Activated T-helper 2 cell treated with anti-CD3 and anti-CD28 coated beads, Interferon-gamma antibody, Interleukin-2, Interleukin-4, amounts not matched to agents 10 μg/mL and 5 μg/mL and 100 μg/mL, durations not matched to agents 14 hours and 24 hours and 36 hours (primary cell): ENCODE measurements around the gene UHRF1. TPM values are rescaled to one million over a fixed set of nuclear protein-coding genes. Genes with fewer than 3 reads are reported as not detected.
"Not testable (repeated sequence)": the region's sequence is repeated elsewhere in the genome, so short reads cannot be mapped to it uniquely, and the experiment has no call there.

Experiments used
- DNase-seq: peaks from one replicate; pipeline ENCODE4 v3.0.0; 2021; ENCODE audit warnings: low spot score
- H3K27ac Mint-ChIP-seq: one replicate; pipeline ENCODE4 v1.8.0; 2021; ENCODE audit warnings: mixed read lengths
- H3K27me3 Mint-ChIP-seq: one replicate; pipeline ENCODE4 v1.8.0; 2021; ENCODE audit warnings: low read depth, mixed read lengths
- H3K36me3 Mint-ChIP-seq: one replicate; pipeline ENCODE4 v1.8.0; 2021; ENCODE audit warnings: low read depth, mixed read lengths
- H3K4me1 Mint-ChIP-seq: one replicate; pipeline ENCODE4 v1.8.0; 2021; ENCODE audit warnings: low read depth, mixed read lengths
- H3K4me3 Mint-ChIP-seq: one replicate; pipeline ENCODE4 v1.8.0; 2021; ENCODE audit warnings: low read depth, mild to moderate bottlenecking, moderate library complexity, mixed read lengths
- H3K9me3 Mint-ChIP-seq: one replicate; pipeline ENCODE4 v1.8.0; 2021; ENCODE audit warnings: mixed read lengths
- intact Hi-C: fragments of 100-400 bp; cut with micrococcal nuclease; formaldehyde crosslinking; loops from one replicate; pipeline ENCODE4 v1.15.1; 2023
- total RNA-seq: library from RNA; stranded (reverse); gene quantifications from 2 replicates; pipeline ENCODE4 v1.2.3, GENCODE V29; 2022

UHRF1 gene
- total RNA-seq, 1 donor from 2014 or later = 138 TPM

DNA sequence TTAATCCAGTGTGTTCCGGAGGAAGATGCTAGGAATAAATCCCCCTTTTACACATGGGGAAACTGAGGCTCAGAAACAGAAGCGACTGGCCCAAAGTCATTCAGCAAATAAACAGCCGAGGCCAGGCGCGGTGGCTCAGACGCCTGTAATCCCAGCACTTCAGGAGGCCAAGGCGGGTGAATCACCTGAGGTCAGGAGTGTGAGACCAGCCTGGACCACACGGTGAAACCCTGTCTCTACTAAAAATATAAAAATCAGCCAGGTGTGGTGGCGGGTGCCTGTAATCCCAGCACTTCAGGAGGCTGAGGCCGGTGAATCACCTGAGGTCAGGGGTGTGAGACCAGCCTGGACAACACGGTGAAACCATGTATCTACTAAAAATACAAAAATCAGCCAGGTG is 30.3 kb upstream of the UHRF1 start:
- no peaks in the 10 kb centered on the region for H3K4me1 Mint-ChIP-seq
- intact Hi-C loops = no loop called here
- no peaks in the 10 kb centered on the region for H3K27me3 Mint-ChIP-seq
- H3K36me3 Mint-ChIP-seq = no peaks in the 10 kb centered on the region
- DNase-seq = no peak
- no peak overlapping the region for H3K27ac Mint-ChIP-seq
- no peaks in the 10 kb centered on the region for H3K9me3 Mint-ChIP-seq
- H3K4me3 Mint-ChIP-seq = no peak overlapping the region

GRCh38 chr19:4882874-4883273 is 26.4 kb upstream of the UHRF1 start:
- H3K27me3 Mint-ChIP-seq, H3K9me3 Mint-ChIP-seq, DNase-seq, H3K4me3 Mint-ChIP-seq, H3K36me3 Mint-ChIP-seq, H3K4me1 Mint-ChIP-seq, H3K27ac Mint-ChIP-seq, intact Hi-C loops: not testable (repeated sequence)

DNA sequence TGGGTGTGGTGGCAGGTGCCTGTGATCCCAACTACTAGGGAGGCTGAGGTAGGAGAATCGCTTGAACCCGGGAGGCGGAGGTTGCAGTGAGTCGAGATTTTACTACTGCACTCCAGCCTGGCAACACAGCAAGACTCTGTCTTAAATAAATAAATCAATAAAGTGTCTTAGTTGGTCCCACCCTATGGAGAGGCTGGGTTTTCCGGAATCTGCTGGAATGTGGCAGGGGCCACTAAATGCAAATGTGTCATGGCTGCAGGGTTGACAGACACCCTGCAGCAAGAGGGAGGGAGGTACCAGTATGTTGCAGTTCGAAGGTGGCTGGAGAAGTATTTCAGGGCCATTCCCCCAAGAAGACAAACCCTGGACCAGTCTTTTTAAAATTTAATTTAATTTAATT is 24.3 kb upstream of the UHRF1 start:
- H3K27me3 Mint-ChIP-seq, H3K4me3 Mint-ChIP-seq, DNase-seq, H3K4me1 Mint-ChIP-seq, H3K9me3 Mint-ChIP-seq, H3K36me3 Mint-ChIP-seq, H3K27ac Mint-ChIP-seq, intact Hi-C loops: not testable (repeated sequence)

- H3K36me3 Mint-ChIP-seq, H3K4me1 Mint-ChIP-seq, H3K4me3 Mint-ChIP-seq, H3K27ac Mint-ChIP-seq, H3K9me3 Mint-ChIP-seq, intact Hi-C loops, DNase-seq, H3K27me3 Mint-ChIP-seq: not testable (repeated sequence)
Measured at GRCh38 chr19:4887803-4888202, 21.5 kb upstream of the UHRF1 start.

DNA sequence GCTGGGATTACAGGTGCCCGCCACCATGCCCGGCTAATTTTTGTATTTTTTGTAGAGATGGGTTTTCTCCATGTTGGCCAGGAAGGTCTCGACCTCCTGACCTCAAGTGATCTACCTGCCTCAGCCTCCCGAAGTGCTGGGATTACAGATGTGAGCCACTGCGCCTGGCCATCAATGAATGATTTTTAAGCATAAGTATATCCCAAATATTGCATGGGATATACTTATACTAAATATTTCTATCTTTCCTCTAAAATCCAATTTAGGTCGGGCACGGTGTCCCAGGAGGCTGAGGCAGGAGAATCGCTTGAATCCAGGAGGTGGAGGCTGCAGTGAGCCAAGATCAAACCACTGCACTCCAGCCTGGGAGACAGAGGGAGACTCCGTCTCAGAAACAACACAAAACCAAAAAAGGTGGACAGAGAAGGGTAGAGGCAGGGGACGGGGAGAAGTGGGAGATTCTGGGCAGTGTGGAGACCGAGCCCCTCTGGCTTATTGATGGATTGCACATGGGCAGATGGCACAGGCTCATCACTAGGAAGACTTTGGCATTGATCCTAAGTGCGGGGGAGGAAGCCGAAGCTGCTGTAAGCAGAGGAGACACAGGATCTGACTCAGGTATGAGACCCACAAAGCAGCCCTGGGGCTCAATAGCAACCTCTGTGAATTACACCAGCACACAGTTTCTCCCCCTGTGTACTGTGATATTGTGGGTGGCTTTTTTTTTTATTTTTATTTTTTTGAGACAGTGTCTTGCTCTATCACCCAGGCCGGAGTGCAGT is 20.1 kb upstream of the UHRF1 start:
- H3K36me3 Mint-ChIP-seq = no peaks in the 10 kb centered on the region
- no peaks in the 10 kb centered on the region for H3K4me1 Mint-ChIP-seq
- H3K27me3 Mint-ChIP-seq = no peaks in the 10 kb centered on the region
- no peak overlapping the region for H3K27ac Mint-ChIP-seq
- H3K4me3 Mint-ChIP-seq = no peak overlapping the region
- no peak for DNase-seq
- intact Hi-C loops = no loop called here
- no peaks in the 10 kb centered on the region for H3K9me3 Mint-ChIP-seq

DNA sequence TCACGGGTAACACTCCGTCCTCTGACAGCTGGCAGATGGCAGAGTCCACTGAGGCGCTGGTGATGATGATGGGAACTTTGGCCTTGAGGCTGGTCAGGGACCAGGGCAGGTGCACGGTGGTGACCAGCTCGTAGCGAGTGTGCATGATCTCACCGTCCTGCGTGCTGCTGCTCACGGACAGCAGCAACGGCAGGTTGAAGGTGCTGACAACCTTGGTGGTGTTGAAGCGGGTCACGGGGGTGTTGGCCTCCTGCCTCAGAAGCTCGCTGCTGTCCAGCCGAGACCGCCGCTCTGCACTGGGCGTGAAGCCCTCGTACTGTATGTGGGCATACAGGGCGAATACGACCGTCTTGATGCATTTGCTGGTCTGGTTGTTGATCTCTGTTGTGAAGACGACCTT is 18.2 kb upstream of the UHRF1 start:
- no peaks in the 10 kb centered on the region for H3K27me3 Mint-ChIP-seq
- no peak for DNase-seq
- no peak overlapping the region for H3K4me3 Mint-ChIP-seq
- H3K27ac Mint-ChIP-seq = no peak overlapping the region
- no peaks in the 10 kb centered on the region for H3K4me1 Mint-ChIP-seq
- no peaks in the 10 kb centered on the region for H3K36me3 Mint-ChIP-seq
- intact Hi-C loops = no loop called here
- H3K9me3 Mint-ChIP-seq = no peaks in the 10 kb centered on the region

GRCh38 chr19:4892962-4893361 is 16.3 kb upstream of the UHRF1 start:
- H3K27me3 Mint-ChIP-seq, H3K36me3 Mint-ChIP-seq, intact Hi-C loops, DNase-seq, H3K4me1 Mint-ChIP-seq, H3K27ac Mint-ChIP-seq, H3K9me3 Mint-ChIP-seq, H3K4me3 Mint-ChIP-seq: not testable (repeated sequence)

DNA sequence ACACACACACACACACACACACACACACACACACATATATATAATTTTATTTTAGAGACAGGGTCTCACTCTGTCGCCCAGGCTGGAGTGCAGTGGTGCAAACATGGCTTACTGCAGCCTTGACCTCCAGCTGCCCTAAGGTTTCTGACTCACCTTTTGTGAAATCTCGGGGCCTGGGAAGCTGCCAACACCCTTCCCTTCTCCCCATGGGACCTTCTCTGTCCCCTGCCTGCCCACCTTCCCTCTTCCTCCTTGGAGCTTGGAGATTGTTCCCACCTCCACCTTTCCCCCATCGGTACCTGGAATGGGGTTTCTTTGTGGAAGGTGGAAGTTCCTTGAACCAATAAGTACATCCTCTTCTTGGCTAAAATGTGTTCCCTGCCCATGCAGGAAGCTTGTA is 12.9 kb upstream of the UHRF1 start:
- H3K27me3 Mint-ChIP-seq = no peaks in the 10 kb centered on the region
- H3K27ac Mint-ChIP-seq = no peak overlapping the region
- no peaks in the 10 kb centered on the region for H3K4me1 Mint-ChIP-seq
- intact Hi-C loops = no loop called here
- no peaks in the 10 kb centered on the region for H3K36me3 Mint-ChIP-seq
- no peak for DNase-seq
- H3K9me3 Mint-ChIP-seq = no peaks in the 10 kb centered on the region
- no peak overlapping the region for H3K4me3 Mint-ChIP-seq

- Mint-ChIP-seq H3K36me3 (no peaks in the 10 kb centered on the region), H3K27ac (no peak overlapping the region)
- DNase-seq = no peak
Measured at GRCh38 chr19:4897146-4897545, 12.2 kb upstream of the UHRF1 start.

DNA sequence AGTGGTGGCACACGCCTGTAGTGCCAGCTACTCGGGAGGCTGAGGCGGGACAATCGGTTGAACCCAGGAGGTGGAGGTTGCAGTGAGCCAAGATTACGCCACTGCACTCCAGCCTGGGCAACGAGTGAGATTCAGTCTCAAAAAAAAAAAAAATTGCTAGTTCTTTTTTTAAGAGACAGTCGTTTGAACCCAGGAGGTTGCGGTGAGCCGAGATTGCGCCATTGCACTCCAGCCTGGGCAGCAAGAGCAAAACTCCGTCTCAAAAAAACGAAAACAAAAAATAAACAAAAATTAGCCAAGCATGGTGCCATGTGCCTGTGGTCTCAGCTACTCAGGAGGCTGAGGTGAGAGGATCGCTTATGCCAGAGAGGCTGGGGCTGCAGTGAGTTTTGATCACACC is 8.4 kb upstream of the UHRF1 start:
- H3K36me3 Mint-ChIP-seq, H3K4me1 Mint-ChIP-seq, H3K9me3 Mint-ChIP-seq, DNase-seq, H3K27ac Mint-ChIP-seq, H3K4me3 Mint-ChIP-seq, H3K27me3 Mint-ChIP-seq, intact Hi-C loops: not testable (repeated sequence)

More at GRCh38 chr19:4897146-4897545, 12.2 kb upstream of the UHRF1 start:
- no peak overlapping the region for H3K4me3 Mint-ChIP-seq
- no peaks in the 10 kb centered on the region for H3K27me3 Mint-ChIP-seq
- intact Hi-C loops = no loop called here
- no peaks in the 10 kb centered on the region for H3K4me1 Mint-ChIP-seq
- no peaks in the 10 kb centered on the region for H3K9me3 Mint-ChIP-seq

DNA sequence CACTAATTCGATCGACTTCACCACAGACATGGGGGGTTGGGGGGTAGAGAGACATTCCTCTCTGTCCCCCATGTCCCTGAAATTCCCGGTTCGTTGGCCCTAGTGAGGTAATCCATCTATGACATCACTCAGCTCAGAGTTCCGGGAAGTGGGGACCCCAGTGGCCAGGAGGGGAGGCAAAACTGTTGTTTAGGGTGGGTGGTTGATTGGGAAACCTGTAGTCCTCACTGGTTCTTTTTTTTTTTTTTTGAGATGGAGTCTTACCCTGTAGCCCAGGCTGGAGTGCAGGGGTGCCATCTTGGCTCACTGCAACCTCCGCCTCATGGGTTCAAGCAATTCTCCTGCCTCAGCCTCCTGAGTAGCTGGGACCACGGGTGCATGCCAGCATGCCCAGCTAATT is 6.5 kb upstream of the UHRF1 start, which contains the start of gene ARRDC5:
TSS of gene ARRDC5 (minus strand) at position 101 of the 400 bp plus-strand sequence. CDS start at position 30, 71 bp downstream.
- Mint-ChIP-seq H3K4me3 (no peak within 1 kb of the TSS), H3K9me3 (no peaks in the 10 kb centered on the region), H3K27me3 (no peaks in the 10 kb centered on the region), H3K36me3 (no peaks in the 10 kb centered on the region), H3K27ac (no peak within 1 kb of the TSS), H3K4me1 (no peaks in the 10 kb centered on the region)
- intact Hi-C loops = no loop called here
- no peak for DNase-seq

- Mint-ChIP-seq H3K4me3 (no peak overlapping the region), H3K4me1 (peaks cover 1% of the 10 kb centered on the region), H3K27me3 (no peaks in the 10 kb centered on the region), H3K9me3 (no peaks in the 10 kb centered on the region), H3K36me3 (no peaks in the 10 kb centered on the region), H3K27ac (no peak overlapping the region)
- intact Hi-C loops = no loop called here
- DNase-seq = no peak
Measured at GRCh38 chr19:4904481-4904880, 4.8 kb upstream of the UHRF1 start.

- Mint-ChIP-seq H3K27me3 (no peaks in the 10 kb centered on the region), H3K9me3 (no peaks in the 10 kb centered on the region), H3K4me1 (peaks cover 11% of the 10 kb centered on the region), H3K36me3 (peaks cover 12% of the 10 kb centered on the region), H3K4me3 (no peak overlapping the region), H3K27ac (no peak overlapping the region)
- intact Hi-C loops = no loop called here
- no peak for DNase-seq
Measured at GRCh38 chr19:4906963-4907362, 2.3 kb upstream of the UHRF1 start.

- intact Hi-C loops = no loop called here
- Mint-ChIP-seq H3K9me3 (no peaks in the 10 kb centered on the region), H3K27me3 (no peaks in the 10 kb centered on the region), H3K36me3 (peaks cover 26% of the 10 kb centered on the region), H3K27ac (no peak overlapping the region), H3K4me1 (peaks cover 24% of the 10 kb centered on the region), H3K4me3 (peak overlapping the region; percentile 55)
- no peak for DNase-seq
Measured at GRCh38 chr19:4908360-4908759, 941 bp upstream of the UHRF1 start.
